H1 (cell line): Measurements from ENCODE around the gene EXD3. TPM values are rescaled to one million over a fixed set of nuclear protein-coding genes. Genes with fewer than 3 reads are reported as not detected.

ENCODE experiments used
- EGR1 ChIP-seq: IDR thresholded peaks from 2 replicates; pipeline ENCODE4 v1.6.1; 2011; ENCODE audit warnings: low read depth, low read length, borderline replicate concordance
- EZH2 ChIP-seq: fragments of 200-600 bp; sonication (generic); IDR thresholded peaks from 2 replicates; pipeline ENCODE4 v1.7.1; 2012; ENCODE audit warnings: low read depth, mild to moderate bottlenecking, moderate library complexity, low read length, inconsistent platforms; ENCODE audit not compliant: severe bottlenecking
- KDM1A ChIP-seq: fragments of 200-600, 300-600 bp; sonication (generic); IDR thresholded peaks from 2 replicates; pipeline ENCODE4 v1.7.1; 2016; ENCODE audit warnings: mild to moderate bottlenecking, low read length, borderline replicate concordance
- RFX5 ChIP-seq: IDR thresholded peaks from 2 replicates; pipeline ENCODE4 v1.6.1; 2011; ENCODE audit warnings: low read depth, low read length, improper control_type of control experiment, borderline replicate concordance
- ZNF274 ChIP-seq: IDR thresholded peaks from 2 replicates; pipeline ENCODE4 v1.7.0; 2012; ENCODE audit warnings: low read length, borderline replicate concordance; ENCODE audit errors: extremely low read depth
- polyA plus RNA-seq, 7 experiments: library from polyadenylated mRNA; depleted of rRNA in 3 of 7; stranded (reverse) in 5 of 7; unstranded in 2 of 7; fragments of >200 nt in 5 of 7; fragments of 200-250 nt in 2 of 7; gene quantifications; 1 replicate in 5 of 7; 2 replicates in 1 of 7; 4 replicates in 1 of 7; pipeline versions ENCODE4 v1.2.1 to v1.2.3, GENCODE V29; 2011 to 2013; ENCODE audit warnings: missing spikeins in 2 of 7, mixed read lengths in 2 of 7
- total RNA-seq: library from RNA; stranded (reverse); fragmentation: NEBNext Ultra II Directional; extraction: Animal tissue kit (Norgen Biotek cat#: 25700); gene quantifications from 2 replicates; pipeline ENCODE4 v1.2.1, GENCODE V29; 2021
- TF ChIP-seq, protein P1 (sequence below): fragments of 300-600 bp; sonication (generic); IDR thresholded peaks from 2 replicates; pipeline ENCODE4 v1.7.1; 2012; ENCODE audit warnings: low read length, moderate library complexity, mild to moderate bottlenecking, inconsistent platforms; ENCODE audit not compliant: insufficient replicate concordance
- TF ChIP-seq, protein P2 (sequence below): IDR thresholded peaks from 2 replicates; pipeline ENCODE4 v1.6.1; 2012; ENCODE audit warnings: inconsistent platforms

Gene EXD3
- total and polyA plus RNA-seq, 2 of the 8 experiments (the other 6 are each of a cell fraction or from before 2014, with no cell fraction given): 7.2 to 9.4 TPM

GRCh38 chr9:137445930-137446431 lies 23.0 kb upstream of the EXD3 start (continued):
- TF ChIP-seq, protein P1, sequence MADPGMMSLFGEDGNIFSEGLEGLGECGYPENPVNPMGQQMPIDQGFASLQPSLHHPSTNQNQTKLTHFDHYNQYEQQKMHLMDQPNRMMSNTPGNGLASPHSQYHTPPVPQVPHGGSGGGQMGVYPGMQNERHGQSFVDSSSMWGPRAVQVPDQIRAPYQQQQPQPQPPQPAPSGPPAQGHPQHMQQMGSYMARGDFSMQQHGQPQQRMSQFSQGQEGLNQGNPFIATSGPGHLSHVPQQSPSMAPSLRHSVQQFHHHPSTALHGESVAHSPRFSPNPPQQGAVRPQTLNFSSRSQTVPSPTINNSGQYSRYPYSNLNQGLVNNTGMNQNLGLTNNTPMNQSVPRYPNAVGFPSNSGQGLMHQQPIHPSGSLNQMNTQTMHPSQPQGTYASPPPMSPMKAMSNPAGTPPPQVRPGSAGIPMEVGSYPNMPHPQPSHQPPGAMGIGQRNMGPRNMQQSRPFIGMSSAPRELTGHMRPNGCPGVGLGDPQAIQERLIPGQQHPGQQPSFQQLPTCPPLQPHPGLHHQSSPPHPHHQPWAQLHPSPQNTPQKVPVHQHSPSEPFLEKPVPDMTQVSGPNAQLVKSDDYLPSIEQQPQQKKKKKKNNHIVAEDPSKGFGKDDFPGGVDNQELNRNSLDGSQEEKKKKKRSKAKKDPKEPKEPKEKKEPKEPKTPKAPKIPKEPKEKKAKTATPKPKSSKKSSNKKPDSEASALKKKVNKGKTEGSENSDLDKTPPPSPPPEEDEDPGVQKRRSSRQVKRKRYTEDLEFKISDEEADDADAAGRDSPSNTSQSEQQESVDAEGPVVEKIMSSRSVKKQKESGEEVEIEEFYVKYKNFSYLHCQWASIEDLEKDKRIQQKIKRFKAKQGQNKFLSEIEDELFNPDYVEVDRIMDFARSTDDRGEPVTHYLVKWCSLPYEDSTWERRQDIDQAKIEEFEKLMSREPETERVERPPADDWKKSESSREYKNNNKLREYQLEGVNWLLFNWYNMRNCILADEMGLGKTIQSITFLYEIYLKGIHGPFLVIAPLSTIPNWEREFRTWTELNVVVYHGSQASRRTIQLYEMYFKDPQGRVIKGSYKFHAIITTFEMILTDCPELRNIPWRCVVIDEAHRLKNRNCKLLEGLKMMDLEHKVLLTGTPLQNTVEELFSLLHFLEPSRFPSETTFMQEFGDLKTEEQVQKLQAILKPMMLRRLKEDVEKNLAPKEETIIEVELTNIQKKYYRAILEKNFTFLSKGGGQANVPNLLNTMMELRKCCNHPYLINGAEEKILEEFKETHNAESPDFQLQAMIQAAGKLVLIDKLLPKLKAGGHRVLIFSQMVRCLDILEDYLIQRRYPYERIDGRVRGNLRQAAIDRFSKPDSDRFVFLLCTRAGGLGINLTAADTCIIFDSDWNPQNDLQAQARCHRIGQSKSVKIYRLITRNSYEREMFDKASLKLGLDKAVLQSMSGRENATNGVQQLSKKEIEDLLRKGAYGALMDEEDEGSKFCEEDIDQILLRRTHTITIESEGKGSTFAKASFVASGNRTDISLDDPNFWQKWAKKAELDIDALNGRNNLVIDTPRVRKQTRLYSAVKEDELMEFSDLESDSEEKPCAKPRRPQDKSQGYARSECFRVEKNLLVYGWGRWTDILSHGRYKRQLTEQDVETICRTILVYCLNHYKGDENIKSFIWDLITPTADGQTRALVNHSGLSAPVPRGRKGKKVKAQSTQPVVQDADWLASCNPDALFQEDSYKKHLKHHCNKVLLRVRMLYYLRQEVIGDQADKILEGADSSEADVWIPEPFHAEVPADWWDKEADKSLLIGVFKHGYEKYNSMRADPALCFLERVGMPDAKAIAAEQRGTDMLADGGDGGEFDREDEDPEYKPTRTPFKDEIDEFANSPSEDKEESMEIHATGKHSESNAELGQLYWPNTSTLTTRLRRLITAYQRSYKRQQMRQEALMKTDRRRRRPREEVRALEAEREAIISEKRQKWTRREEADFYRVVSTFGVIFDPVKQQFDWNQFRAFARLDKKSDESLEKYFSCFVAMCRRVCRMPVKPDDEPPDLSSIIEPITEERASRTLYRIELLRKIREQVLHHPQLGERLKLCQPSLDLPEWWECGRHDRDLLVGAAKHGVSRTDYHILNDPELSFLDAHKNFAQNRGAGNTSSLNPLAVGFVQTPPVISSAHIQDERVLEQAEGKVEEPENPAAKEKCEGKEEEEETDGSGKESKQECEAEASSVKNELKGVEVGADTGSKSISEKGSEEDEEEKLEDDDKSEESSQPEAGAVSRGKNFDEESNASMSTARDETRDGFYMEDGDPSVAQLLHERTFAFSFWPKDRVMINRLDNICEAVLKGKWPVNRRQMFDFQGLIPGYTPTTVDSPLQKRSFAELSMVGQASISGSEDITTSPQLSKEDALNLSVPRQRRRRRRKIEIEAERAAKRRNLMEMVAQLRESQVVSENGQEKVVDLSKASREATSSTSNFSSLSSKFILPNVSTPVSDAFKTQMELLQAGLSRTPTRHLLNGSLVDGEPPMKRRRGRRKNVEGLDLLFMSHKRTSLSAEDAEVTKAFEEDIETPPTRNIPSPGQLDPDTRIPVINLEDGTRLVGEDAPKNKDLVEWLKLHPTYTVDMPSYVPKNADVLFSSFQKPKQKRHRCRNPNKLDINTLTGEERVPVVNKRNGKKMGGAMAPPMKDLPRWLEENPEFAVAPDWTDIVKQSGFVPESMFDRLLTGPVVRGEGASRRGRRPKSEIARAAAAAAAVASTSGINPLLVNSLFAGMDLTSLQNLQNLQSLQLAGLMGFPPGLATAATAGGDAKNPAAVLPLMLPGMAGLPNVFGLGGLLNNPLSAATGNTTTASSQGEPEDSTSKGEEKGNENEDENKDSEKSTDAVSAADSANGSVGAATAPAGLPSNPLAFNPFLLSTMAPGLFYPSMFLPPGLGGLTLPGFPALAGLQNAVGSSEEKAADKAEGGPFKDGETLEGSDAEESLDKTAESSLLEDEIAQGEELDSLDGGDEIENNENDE: no peak
- TF ChIP-seq, protein P2, sequence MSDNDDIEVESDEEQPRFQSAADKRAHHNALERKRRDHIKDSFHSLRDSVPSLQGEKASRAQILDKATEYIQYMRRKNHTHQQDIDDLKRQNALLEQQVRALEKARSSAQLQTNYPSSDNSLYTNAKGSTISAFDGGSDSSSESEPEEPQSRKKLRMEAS: no peak
- no peak for TF ChIP-seq ZNF274
- TF ChIP-seq EZH2: no peak
- no peak for TF ChIP-seq EGR1
- no peak for TF ChIP-seq KDM1A
- no peak for TF ChIP-seq RFX5
